Skeletal muscle tissue (tissue), 4 donors: ENCODE data around the gene BCAS4. TPM values are rescaled to one million over a fixed set of nuclear protein-coding genes. Genes with fewer than 3 reads are reported as not detected.

Experiments used
- H3K27ac ChIP-seq: one replicate; pipeline ENCODE4 v1.7.0; 2013; ENCODE audit warnings: mild to moderate bottlenecking, low read depth, low read length, inconsistent platforms
- H3K27me3 ChIP-seq, 3 donors: one replicate each; pipeline ENCODE4 v1.7.0; 2013; ENCODE audit warnings: low read length in 3 of 3; ENCODE audit not compliant: control insufficient read depth in 3 of 3, insufficient read depth in 3 of 3
- H3K36me3 ChIP-seq, 3 donors: one replicate each; pipeline ENCODE4 v1.7.0; 2013; ENCODE audit warnings: low read length in 3 of 3; ENCODE audit not compliant: control insufficient read depth in 3 of 3, insufficient read depth in 3 of 3
- H3K4me1 ChIP-seq, 3 donors: one replicate each; pipeline ENCODE4 v1.7.0; 2013; ENCODE audit warnings: low read length in 3 of 3, mild to moderate bottlenecking in 3 of 3; ENCODE audit not compliant: control insufficient read depth in 3 of 3, insufficient read depth in 3 of 3
- H3K4me3 ChIP-seq, 3 donors: one replicate each; pipeline ENCODE4 v1.7.0; 2013; ENCODE audit warnings: low read length in 3 of 3
- H3K9ac ChIP-seq, 3 donors: one replicate each; pipeline ENCODE4 v1.7.0; 2013; ENCODE audit warnings: low read length in 3 of 3, mild to moderate bottlenecking in 3 of 3, moderate library complexity in 2 of 3, low read depth in 1 of 3
- H3K9me3 ChIP-seq, 3 donors: one replicate each; pipeline ENCODE4 v1.7.0; 2013; ENCODE audit warnings: low read length in 3 of 3; ENCODE audit not compliant: control insufficient read depth in 3 of 3
- total RNA-seq: library from RNA; depleted of rRNA; stranded (reverse); fragments of >200 nt; gene quantifications from one replicate; pipeline ENCODE4 v1.2.3, GENCODE V29; 2014
- donor health status: Osteomylitis.

BCAS4 gene
- 1.0 TPM for total RNA-seq

- Histone ChIP-seq H3K36me3 (no peaks in the 10 kb centered on the region), H3K4me1 (peaks cover 3 to 14% (median 8%) of the 10 kb centered on the region in 3 donors), H3K27ac (no peak within 1 kb of the TSS), H3K27me3 (peaks cover 0 to 4% (median 0%) of the 10 kb centered on the region in 3 donors), H3K9me3 (no peaks in the 10 kb centered on the region), H3K9ac (peak within 1 kb of the TSS; percentile 56 to 73 (median 61)), H3K4me3 (peak within 1 kb of the TSS; percentile 63 to 74 (median 72))
Observed at GRCh38 chr20:50794846-50795634, at the start of gene BCAS4. Gene BCAS4 (plus strand): TSS chr20:50795061. CDS start chr20:50795084, 23 bp downstream.

GRCh38 chr20:50745634-50746137 is 49.2 kb upstream of the BCAS4 start:
- H3K4me3 ChIP-seq: no peak overlapping the region
- H3K27ac ChIP-seq: no peak overlapping the region
- H3K9ac ChIP-seq: no peak overlapping the region

GRCh38 chr20:50746138-50746940 is 48.5 kb upstream of the BCAS4 start:
- peaks cover 19 to 24% (median 22%) of the 10 kb centered on the region in 3 donors for H3K4me1 ChIP-seq

More at GRCh38 chr20:50745634-50746137, 49.2 kb upstream of the BCAS4 start:
- H3K36me3 ChIP-seq: peaks cover 0 to 3% (median 0%) of the 10 kb centered on the region in 3 donors
- H3K4me1 ChIP-seq: peaks cover 19 to 24% (median 22%) of the 10 kb centered on the region in 3 donors
- H3K9me3 ChIP-seq: no peaks in the 10 kb centered on the region
- no peaks in the 10 kb centered on the region for H3K27me3 ChIP-seq

GRCh38 chr20:50747275-50747674 is 47.6 kb upstream of the BCAS4 start:
- H3K9ac ChIP-seq: no peak overlapping the region
- H3K9me3 ChIP-seq: no peaks in the 10 kb centered on the region
- H3K36me3 ChIP-seq: peaks cover 0 to 3% (median 0%) of the 10 kb centered on the region in 3 donors
- no peak overlapping the region for H3K27ac ChIP-seq
- H3K4me3 ChIP-seq: no peak overlapping the region
- H3K27me3 ChIP-seq: no peaks in the 10 kb centered on the region
- H3K4me1 ChIP-seq: peaks cover 19 to 24% (median 22%) of the 10 kb centered on the region in 3 donors

More at GRCh38 chr20:50746138-50746940, 48.5 kb upstream of the BCAS4 start:
- no peaks in the 10 kb centered on the region for H3K9me3 ChIP-seq
- H3K9ac ChIP-seq: no peak overlapping the region
- no peak overlapping the region for H3K27ac ChIP-seq
- peaks cover 0 to 3% (median 0%) of the 10 kb centered on the region in 3 donors for H3K36me3 ChIP-seq
- H3K4me3 ChIP-seq: no peak overlapping the region
- no peaks in the 10 kb centered on the region for H3K27me3 ChIP-seq

GRCh38 chr20:50750145-50750671 is 44.7 kb upstream of the BCAS4 start:
- Histone ChIP-seq H3K36me3 (peaks cover 0 to 3% (median 0%) of the 10 kb centered on the region in 3 donors), H3K27ac (no peak overlapping the region), H3K9ac (no peak overlapping the region), H3K4me3 (no peak overlapping the region), H3K9me3 (no peaks in the 10 kb centered on the region), H3K4me1 (peaks cover 4 to 10% (median 5%) of the 10 kb centered on the region in 3 donors), H3K27me3 (no peaks in the 10 kb centered on the region)

GRCh38 chr20:50753152-50753551 is 41.7 kb upstream of the BCAS4 start:
- Histone ChIP-seq H3K36me3 (peaks cover 0 to 3% (median 0%) of the 10 kb centered on the region in 3 donors), H3K27ac (no peak overlapping the region), H3K9me3 (no peaks in the 10 kb centered on the region), H3K4me1 (no peaks in the 10 kb centered on the region), H3K4me3 (no peak overlapping the region), H3K9ac (no peak overlapping the region), H3K27me3 (no peaks in the 10 kb centered on the region)

GRCh38 chr20:50754420-50754819 is 40.4 kb upstream of the BCAS4 start:
- Histone ChIP-seq H3K27me3 (no peaks in the 10 kb centered on the region), H3K4me3 (no peak overlapping the region), H3K36me3 (peaks cover 0 to 3% (median 0%) of the 10 kb centered on the region in 3 donors), H3K9ac (no peak overlapping the region), H3K27ac (no peak overlapping the region), H3K9me3 (no peaks in the 10 kb centered on the region), H3K4me1 (no peaks in the 10 kb centered on the region)

GRCh38 chr20:50756447-50756846 is 38.4 kb upstream of the BCAS4 start:
- H3K4me3 ChIP-seq: no peak overlapping the region
- no peak overlapping the region for H3K27ac ChIP-seq
- H3K36me3 ChIP-seq: no peaks in the 10 kb centered on the region
- H3K9me3 ChIP-seq: no peaks in the 10 kb centered on the region
- no peaks in the 10 kb centered on the region for H3K27me3 ChIP-seq
- peaks cover 0 to under 1% (median 0%) of the 10 kb centered on the region in 3 donors for H3K4me1 ChIP-seq
- H3K9ac ChIP-seq: no peak overlapping the region

GRCh38 chr20:50758469-50758868 is 36.4 kb upstream of the BCAS4 start:
- H3K4me3 ChIP-seq: no peak overlapping the region
- H3K27ac ChIP-seq: no peak overlapping the region
- no peaks in the 10 kb centered on the region for H3K27me3 ChIP-seq
- H3K9ac ChIP-seq: no peak overlapping the region
- no peaks in the 10 kb centered on the region for H3K9me3 ChIP-seq
- H3K4me1 ChIP-seq: peaks cover 7 to 18% (median 10%) of the 10 kb centered on the region in 3 donors
- no peaks in the 10 kb centered on the region for H3K36me3 ChIP-seq
